Measurements from ENCODE around the gene SMIM45.

The SMIM45 gene

DNA sequence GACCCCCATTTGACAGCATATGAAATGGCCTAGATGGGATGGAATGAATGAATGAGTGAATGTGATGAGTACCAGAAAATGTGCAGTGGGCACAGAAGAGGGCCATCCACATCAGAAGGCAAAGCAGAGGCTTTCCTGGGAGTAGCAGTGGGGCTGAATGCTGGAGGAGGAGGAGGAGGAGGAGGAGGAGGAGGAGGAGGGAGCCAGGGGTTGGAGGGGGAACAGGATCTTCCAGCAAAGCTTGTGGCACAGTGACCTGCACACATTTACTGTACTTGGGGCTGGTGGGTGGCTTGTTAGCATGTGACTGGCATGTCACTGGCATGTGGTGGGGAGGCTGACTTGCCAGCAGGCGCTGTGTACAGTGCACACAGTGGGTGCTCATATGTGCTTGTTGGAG lies 26.8 kb downstream of the SMIM45 start:
- no peak for ATAC-seq
- no peaks in the 10 kb centered on the region for H3K9me3 ChIP-seq

DNA sequence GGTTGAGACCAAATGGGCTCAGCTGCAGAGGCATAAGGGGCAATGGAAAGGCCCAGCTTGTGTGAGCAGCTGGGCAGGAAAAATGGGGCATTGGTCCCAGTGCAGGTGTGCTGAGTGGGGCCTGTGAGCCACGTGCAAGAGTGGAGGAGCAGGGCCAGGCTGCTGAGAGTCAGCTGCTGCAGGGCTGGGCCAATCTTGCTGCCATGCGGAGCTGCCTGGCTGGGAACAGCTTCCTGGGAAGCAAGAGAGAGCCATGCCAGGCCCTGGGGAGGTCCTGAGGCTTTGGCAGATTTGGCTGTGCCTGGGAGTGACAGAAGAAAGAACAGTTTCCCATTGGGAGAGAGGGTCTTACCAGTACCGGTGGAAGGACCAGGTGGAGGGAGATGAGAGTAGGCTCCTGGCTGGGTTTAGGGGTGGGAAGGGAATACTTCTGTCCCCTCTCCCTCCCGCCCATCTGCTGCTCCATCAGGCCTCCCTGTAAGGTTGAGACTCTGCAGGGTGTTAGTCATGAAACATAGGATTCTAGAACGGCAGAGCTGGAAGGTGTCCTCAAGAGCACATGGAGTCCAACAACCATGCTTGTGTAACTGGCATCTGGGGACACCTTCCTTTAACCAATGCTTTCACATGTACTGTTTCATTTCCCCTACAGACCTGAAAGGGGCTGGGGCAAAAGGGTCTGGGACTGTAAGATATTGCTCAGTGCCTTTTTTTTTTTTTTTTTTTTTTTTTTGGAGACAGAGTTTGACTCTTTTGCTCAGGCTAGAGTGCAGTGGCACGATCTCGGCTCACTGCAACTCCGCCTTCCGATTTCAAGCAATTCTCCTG lies 27.7 kb downstream of the SMIM45 start:
- DNase-seq, result no peak
- no peak for ATAC-seq
- H3K36me3 ChIP-seq, result no peaks in the 10 kb centered on the region
- peaks cover 4 to 10% of the 10 kb centered on the region in 2 donors for H3K4me1 ChIP-seq
- H3K9me3 ChIP-seq, result no peaks in the 10 kb centered on the region
- H3K27ac ChIP-seq, result no peak overlapping the region
- no peak overlapping the region for H3K4me3 ChIP-seq
- intact Hi-C loops (cut with DNase I), result no loop called here
- peaks cover 8 to 38% of the 10 kb centered on the region in 2 donors for H3K27me3 ChIP-seq
- TF ChIP-seq, protein P1, sequence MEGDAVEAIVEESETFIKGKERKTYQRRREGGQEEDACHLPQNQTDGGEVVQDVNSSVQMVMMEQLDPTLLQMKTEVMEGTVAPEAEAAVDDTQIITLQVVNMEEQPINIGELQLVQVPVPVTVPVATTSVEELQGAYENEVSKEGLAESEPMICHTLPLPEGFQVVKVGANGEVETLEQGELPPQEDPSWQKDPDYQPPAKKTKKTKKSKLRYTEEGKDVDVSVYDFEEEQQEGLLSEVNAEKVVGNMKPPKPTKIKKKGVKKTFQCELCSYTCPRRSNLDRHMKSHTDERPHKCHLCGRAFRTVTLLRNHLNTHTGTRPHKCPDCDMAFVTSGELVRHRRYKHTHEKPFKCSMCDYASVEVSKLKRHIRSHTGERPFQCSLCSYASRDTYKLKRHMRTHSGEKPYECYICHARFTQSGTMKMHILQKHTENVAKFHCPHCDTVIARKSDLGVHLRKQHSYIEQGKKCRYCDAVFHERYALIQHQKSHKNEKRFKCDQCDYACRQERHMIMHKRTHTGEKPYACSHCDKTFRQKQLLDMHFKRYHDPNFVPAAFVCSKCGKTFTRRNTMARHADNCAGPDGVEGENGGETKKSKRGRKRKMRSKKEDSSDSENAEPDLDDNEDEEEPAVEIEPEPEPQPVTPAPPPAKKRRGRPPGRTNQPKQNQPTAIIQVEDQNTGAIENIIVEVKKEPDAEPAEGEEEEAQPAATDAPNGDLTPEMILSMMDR (IDR thresholded peaks at IDR 0.05), result no peak

More for the DNA sequence above, 26.8 kb downstream of the SMIM45 start:
- Histone ChIP-seq H3K36me3 (no peaks in the 10 kb centered on the region), H3K4me3 (no peak overlapping the region), H3K27ac (no peak overlapping the region), H3K4me1 (peaks cover 4 to 10% of the 10 kb centered on the region in 2 donors), H3K27me3 (peaks cover 8 to 47% of the 10 kb centered on the region in 2 donors)
- no peak for DNase-seq
- TF ChIP-seq, protein P1 (IDR thresholded peaks at IDR 0.05), result no peak
- intact Hi-C loops (cut with DNase I), result no loop called here

DNA sequence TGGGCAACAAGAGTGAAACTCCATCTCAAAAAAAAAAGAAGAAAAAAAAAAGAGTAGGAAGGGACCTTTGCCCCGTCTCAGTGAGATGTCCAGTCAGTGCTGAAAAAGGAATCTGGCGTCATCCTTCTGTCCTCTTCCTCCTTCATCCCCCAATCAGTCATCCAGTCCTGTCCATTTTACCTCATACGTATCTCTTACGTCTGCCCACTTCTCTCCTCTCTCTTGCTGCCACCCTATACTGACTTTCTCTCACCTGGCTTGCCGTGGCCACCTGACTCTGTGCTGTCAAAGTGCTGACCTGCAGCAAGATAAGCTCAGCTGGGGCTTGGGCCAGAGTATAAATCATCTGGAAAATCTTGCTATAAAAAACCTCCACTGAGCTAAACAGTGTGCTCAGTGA lies 30.9 kb downstream of the SMIM45 start:
- Histone ChIP-seq H3K4me3 (no peak overlapping the region), H3K27me3 (peaks cover 0 to 7% of the 10 kb centered on the region in 2 donors), H3K9me3 (no peaks in the 10 kb centered on the region), H3K4me1 (no peaks in the 10 kb centered on the region), H3K36me3 (no peaks in the 10 kb centered on the region), H3K27ac (peak overlapping the region in 1 of 2 donors; percentile 3)
- TF ChIP-seq, protein P1 (IDR thresholded peaks at IDR 0.05), result no peak
- no peak for DNase-seq
- intact Hi-C loops (cut with DNase I), result no loop called here
- ATAC-seq, result peak; percentile 25

DNA sequence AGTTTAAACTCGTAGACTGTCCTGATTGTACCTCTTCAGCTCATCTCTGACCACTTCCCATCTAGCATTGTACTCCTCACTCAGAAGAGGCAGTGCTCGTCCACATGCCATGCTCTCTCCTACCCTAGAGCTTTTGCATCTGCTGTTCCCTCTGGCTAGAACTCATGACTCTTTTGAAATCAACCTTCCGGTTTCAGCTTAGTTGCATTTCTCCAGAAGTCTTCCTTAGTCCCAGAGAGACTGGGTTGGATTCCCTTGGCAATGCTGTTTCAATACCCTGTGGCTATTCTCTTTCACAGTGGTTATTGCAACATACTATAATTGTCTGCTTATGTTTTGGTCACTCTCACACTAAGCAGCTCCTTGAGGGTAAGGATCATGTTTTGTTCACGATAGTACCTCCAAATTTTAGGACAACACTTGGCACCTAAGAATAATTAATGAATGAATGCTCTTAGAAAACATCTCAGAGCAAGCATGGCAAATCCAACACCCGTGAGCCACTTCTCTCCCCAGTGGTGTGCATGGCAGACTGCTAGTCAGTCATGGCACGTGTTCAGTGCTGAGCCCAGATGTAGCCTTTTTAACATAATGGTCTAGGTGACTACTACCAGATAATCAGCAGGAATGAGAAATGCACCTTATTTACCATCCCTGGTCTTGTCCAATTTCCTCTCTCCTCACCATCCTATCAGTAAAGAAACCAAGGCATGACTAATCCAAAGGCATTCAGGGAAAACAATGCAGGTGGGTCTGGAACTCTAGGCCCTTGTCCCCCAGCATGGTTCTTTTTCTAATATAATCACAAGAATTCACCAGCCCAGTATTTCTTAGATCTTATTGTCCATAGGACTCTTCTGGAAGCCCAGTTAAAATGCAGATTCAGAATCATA lies 31.8 kb downstream of the SMIM45 start:
- no peaks in the 10 kb centered on the region for H3K27me3 ChIP-seq
- H3K4me1 ChIP-seq, result no peaks in the 10 kb centered on the region
- no peak overlapping the region for H3K4me3 ChIP-seq
- DNase-seq (no peak), ATAC-seq (peak; percentile 57)
- intact Hi-C loops (cut with DNase I), result no loop called here
- no peaks in the 10 kb centered on the region for H3K9me3 ChIP-seq
- H3K36me3 ChIP-seq, result no peaks in the 10 kb centered on the region
- H3K27ac ChIP-seq, result peak overlapping the region in 1 of 2 donors; percentile 3
- TF ChIP-seq, protein P1 (IDR thresholded peaks at IDR 0.05), result no peak

DNA sequence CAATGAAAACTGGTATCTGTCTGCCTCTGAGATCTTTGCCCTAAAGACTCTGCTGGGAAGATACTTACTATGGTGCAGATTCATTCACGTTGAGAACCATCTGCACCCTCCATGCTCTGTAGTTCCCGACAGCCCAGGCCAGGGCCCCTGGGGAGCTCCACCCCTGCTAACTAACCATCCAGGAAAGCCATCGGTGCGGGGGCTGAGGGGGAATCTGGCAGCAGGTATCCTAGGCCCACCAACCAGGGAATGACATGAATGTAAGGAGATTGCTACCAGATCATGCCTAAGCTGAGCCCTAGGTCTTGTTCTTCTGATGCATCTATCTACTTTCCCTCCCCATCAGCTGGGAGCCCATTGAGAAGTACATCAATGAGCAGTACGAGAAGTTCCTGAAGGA lies 35.3 kb downstream of the SMIM45 start:
- DNase-seq (no peak), ATAC-seq (no peak)
- Histone ChIP-seq H3K27ac (no peak overlapping the region), H3K4me3 (no peak overlapping the region), H3K9me3 (no peaks in the 10 kb centered on the region), H3K4me1 (no peaks in the 10 kb centered on the region), H3K27me3 (no peaks in the 10 kb centered on the region), H3K36me3 (no peaks in the 10 kb centered on the region)
- intact Hi-C loops (cut with DNase I), result no loop called here
- TF ChIP-seq, protein P1 (IDR thresholded peaks at IDR 0.05), result no peak

All from left lung (tissue), 4 donors.